Gastrocnemius medialis (tissue), 4 donors: ENCODE results near the gene TRIM28.

Experiments used
- CTCF ChIP-seq, 5 experiments: fragments of 450-650 bp in 3 of 5; fragments of 200-600 bp in 2 of 5; sonication (generic) in 2 of 5; IDR thresholded peaks in 4 of 5; conservative IDR thresholded peaks in 1 of 5; 1 replicate in 4 of 5; 2 replicates in 1 of 5; pipeline ENCODE4 v1.5.1; 2016 to 2019; ENCODE audit warnings: antibody characterized with exemption in 5 of 5, mild to moderate bottlenecking in 3 of 5, moderate library complexity in 3 of 5
- POLR2A ChIP-seq, 2 donors: fragments of 450-650 bp; IDR thresholded peaks; one replicate each; pipeline ENCODE4 v1.6.1; 2017; ENCODE audit warnings: antibody characterized with exemption in 2 of 2, mild to moderate bottlenecking in 2 of 2, moderate library complexity in 2 of 2

- no peak for TF ChIP-seq CTCF (IDR thresholded peaks at IDR 0.05 in 4 of 5, conservative IDR thresholded peaks at IDR 0.05 in 1 of 5)
- no peak for TF ChIP-seq POLR2A (IDR thresholded peaks at IDR 0.05)
Observed at GRCh38 chr19:58549664-58550361, 5.9 kb downstream of the TRIM28 start.
